ENCODE measurements around the gene SLC41A3. TPM values are rescaled to one million over a fixed set of nuclear protein-coding genes. Genes with fewer than 3 reads are reported as not detected.

SLC41A3 gene
- total RNA-seq, 2 donors from 2014 or later = 46.8 to 50.4 TPM

DNA sequence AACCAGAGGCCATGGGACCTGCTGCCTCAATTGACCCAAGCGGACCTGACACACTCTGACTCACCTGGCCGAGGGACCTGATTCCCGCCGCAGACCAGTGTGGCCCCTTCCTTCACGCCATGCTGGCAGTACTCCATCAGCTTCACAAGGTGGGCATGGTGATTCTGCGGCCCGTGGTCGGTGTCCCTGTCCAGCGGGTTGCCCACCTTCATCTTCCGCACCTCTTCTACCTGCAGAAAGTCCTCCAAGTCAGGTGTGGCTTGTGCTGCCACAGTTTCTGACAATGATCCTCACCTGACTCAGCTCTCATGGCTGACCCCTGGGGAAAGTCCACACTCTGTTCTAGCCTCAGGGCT lies 25.9 kb upstream of the SLC41A3 start:
- Histone ChIP-seq H3K9ac (ENCODE audit: extremely low read depth, low read length, poor library complexity, severe bottlenecking) (no peak overlapping the region), H3K27ac (ENCODE audit: low read depth, low read length) (no peak overlapping the region), H3K27me3 (ENCODE audit: control insufficient read depth, insufficient read depth, low read length, poor library complexity, severe bottlenecking) (no peaks in the 10 kb centered on the region), H3K4me1 (ENCODE audit: control insufficient read depth, insufficient read depth, low read length) (no peaks in the 10 kb centered on the region), H3K4me3 (ENCODE audit: low read length) (no peak overlapping the region), H3K9me3 (ENCODE audit: control insufficient read depth, low read length) (no peaks in the 10 kb centered on the region), H3K36me3 (ENCODE audit: control insufficient read depth, insufficient read depth, low read length) (no peaks in the 10 kb centered on the region)
- Mint-ChIP-seq H3K27me3 (ENCODE audit: insufficient read depth) (no peaks in the 10 kb centered on the region), H3K4me1 (no peaks in the 10 kb centered on the region), H3K4me3 (no peak overlapping the region), H3K27ac (no peak overlapping the region), H3K36me3 (ENCODE audit: low read depth) (no peaks in the 10 kb centered on the region), H3K9me3 (no peaks in the 10 kb centered on the region)
- WGBS, 2 experiments (ENCODE audit: insufficient coverage in 1 of 2, insufficient read length in 1 of 2) = 94 to 99% methylated on average over 10 of the region's 10 CpGs
- DNase-seq = no peak
- TF ChIP-seq, protein P1, sequence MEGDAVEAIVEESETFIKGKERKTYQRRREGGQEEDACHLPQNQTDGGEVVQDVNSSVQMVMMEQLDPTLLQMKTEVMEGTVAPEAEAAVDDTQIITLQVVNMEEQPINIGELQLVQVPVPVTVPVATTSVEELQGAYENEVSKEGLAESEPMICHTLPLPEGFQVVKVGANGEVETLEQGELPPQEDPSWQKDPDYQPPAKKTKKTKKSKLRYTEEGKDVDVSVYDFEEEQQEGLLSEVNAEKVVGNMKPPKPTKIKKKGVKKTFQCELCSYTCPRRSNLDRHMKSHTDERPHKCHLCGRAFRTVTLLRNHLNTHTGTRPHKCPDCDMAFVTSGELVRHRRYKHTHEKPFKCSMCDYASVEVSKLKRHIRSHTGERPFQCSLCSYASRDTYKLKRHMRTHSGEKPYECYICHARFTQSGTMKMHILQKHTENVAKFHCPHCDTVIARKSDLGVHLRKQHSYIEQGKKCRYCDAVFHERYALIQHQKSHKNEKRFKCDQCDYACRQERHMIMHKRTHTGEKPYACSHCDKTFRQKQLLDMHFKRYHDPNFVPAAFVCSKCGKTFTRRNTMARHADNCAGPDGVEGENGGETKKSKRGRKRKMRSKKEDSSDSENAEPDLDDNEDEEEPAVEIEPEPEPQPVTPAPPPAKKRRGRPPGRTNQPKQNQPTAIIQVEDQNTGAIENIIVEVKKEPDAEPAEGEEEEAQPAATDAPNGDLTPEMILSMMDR (conservative IDR thresholded peaks at IDR 0.05) = no peak

DNA sequence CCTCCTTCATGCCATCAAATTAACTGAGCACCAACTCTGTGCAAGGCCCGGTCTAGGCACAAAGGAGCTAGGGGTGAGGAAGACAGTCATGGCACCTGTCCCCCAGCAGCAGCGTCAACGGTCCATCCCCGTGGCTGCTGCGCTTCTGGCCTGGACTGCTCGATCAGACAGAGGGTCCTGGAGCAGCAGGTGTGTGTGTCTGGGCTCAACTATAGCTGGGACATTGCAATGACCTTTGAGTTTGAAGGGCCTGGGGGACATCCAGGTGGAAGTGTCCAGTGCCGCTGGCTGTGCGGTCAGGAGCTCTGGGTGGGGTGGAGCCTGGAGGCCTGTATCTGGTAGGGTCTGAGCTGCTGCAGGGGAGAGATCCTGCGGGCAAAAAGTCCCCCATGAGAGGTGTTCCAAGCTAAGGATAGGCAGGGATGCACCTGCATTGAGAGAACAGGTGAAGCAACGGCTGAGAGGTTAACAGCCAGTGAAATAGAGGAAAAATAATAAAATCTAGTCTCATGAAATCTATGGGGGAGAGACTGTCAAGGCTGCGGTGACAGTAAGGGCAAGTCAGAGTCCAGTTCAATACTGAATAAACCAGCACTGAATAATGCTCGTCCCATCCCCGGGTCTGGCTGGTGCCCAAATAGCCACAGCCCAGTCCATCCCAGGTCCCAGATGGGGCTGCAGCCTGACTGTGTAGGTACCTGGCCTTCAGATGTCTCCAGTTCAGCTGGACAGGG lies 25.4 kb upstream of the SLC41A3 start:
- 92 to 97% methylated on average over 7 to 13 of the region's 13 CpGs for WGBS, 2 experiments (ENCODE audit: insufficient coverage in 1 of 2, insufficient read length in 1 of 2)
- no peak overlapping the region for H3K27ac Mint-ChIP-seq

DNA sequence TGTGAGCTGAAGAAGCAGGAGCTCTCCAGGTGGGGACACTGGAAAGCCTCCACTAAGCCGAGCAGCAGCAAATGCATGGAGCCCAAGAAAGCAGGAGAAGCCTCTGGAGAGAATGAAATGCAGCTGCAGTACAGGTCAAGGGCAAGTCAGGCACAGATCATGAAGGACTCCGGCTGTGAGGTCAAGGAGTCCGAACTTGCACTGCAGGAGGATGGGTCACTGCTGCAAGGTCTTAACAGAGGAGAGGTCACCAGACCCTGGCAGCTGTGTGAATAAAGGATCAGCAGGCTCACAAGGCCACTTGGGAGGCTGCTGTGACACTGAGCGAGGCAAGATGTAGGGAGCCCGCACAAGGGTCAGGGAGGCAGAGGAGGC lies 24.7 kb upstream of the SLC41A3 start:
- Mint-ChIP-seq H3K9me3 (no peaks in the 10 kb centered on the region), H3K4me3 (no peak overlapping the region), H3K27ac (no peak overlapping the region), H3K27me3 (ENCODE audit: insufficient read depth) (no peaks in the 10 kb centered on the region), H3K4me1 (no peaks in the 10 kb centered on the region), H3K36me3 (ENCODE audit: low read depth) (no peaks in the 10 kb centered on the region)
- no peak overlapping the region for H3K9ac ChIP-seq (ENCODE audit: extremely low read depth, low read length, poor library complexity, severe bottlenecking)
- H3K4me1 ChIP-seq (ENCODE audit: control insufficient read depth, insufficient read depth, low read length) = no peaks in the 10 kb centered on the region
- no peaks in the 10 kb centered on the region for H3K9me3 ChIP-seq (ENCODE audit: control insufficient read depth, low read length)
- DNase-seq = peak; percentile 31
- WGBS, 2 experiments (ENCODE audit: insufficient coverage in 1 of 2, insufficient read length in 1 of 2) = 89 to 97% methylated on average over 3 to 5 of the region's 5 CpGs
- H3K4me3 ChIP-seq (ENCODE audit: low read length) = no peak overlapping the region
- H3K36me3 ChIP-seq (ENCODE audit: control insufficient read depth, insufficient read depth, low read length) = no peaks in the 10 kb centered on the region
- TF ChIP-seq, protein P1 (conservative IDR thresholded peaks at IDR 0.05) = no peak
- H3K27ac ChIP-seq (ENCODE audit: low read depth, low read length) = no peak overlapping the region
- H3K27me3 ChIP-seq (ENCODE audit: control insufficient read depth, insufficient read depth, low read length, poor library complexity, severe bottlenecking) = no peaks in the 10 kb centered on the region

More for the DNA sequence above, 25.4 kb upstream of the SLC41A3 start:
- Histone ChIP-seq H3K9ac (ENCODE audit: extremely low read depth, low read length, poor library complexity, severe bottlenecking) (no peak overlapping the region), H3K27me3 (ENCODE audit: control insufficient read depth, insufficient read depth, low read length, poor library complexity, severe bottlenecking) (no peaks in the 10 kb centered on the region), H3K4me1 (ENCODE audit: control insufficient read depth, insufficient read depth, low read length) (no peaks in the 10 kb centered on the region), H3K4me3 (ENCODE audit: low read length) (no peak overlapping the region), H3K36me3 (ENCODE audit: control insufficient read depth, insufficient read depth, low read length) (no peaks in the 10 kb centered on the region), H3K9me3 (ENCODE audit: control insufficient read depth, low read length) (no peaks in the 10 kb centered on the region), H3K27ac (ENCODE audit: low read depth, low read length) (no peak overlapping the region)
- TF ChIP-seq, protein P1 (conservative IDR thresholded peaks at IDR 0.05) = no peak
- no peaks in the 10 kb centered on the region for H3K9me3 Mint-ChIP-seq
- H3K36me3 Mint-ChIP-seq (ENCODE audit: low read depth) = no peaks in the 10 kb centered on the region
- no peak overlapping the region for H3K4me3 Mint-ChIP-seq
- no peaks in the 10 kb centered on the region for H3K27me3 Mint-ChIP-seq (ENCODE audit: insufficient read depth)
- H3K4me1 Mint-ChIP-seq = no peaks in the 10 kb centered on the region
- DNase-seq = peak; percentile 24
